ENCODE data around the gene SBNO2. TPM values are rescaled to one million over a fixed set of nuclear protein-coding genes. Genes with fewer than 3 reads are reported as not detected.

SBNO2 gene
- total and polyA plus RNA-seq, 9 of the 15 experiments (the other 6 are each of a cell fraction or from before 2014, with no cell fraction given) = 0.01 to 46.2 (median 6.7) TPM

GRCh38 chr19:1112268-1113029 lies 61.6 kb downstream of the SBNO2 start:
- Histone ChIP-seq H3K4me3 (no peak overlapping the region), H3K9me1 (ENCODE audit: control insufficient read depth, insufficient read depth, low read length) (no peaks in the 10 kb centered on the region), H3K27me3 (ENCODE audit: control insufficient read depth in 2 of 2, insufficient read depth in 2 of 2, low read length in 2 of 2) (no peaks in the 10 kb centered on the region), H3K4me2 (ENCODE audit: insufficient read depth, low read length) (peak overlapping the region; percentile 53), H3K79me2 (ENCODE audit: control insufficient read depth, insufficient read depth, low read length) (peaks cover 3% of the 10 kb centered on the region; the same call in 1 of the 3 replicates), H3K36me3 (ENCODE audit: control insufficient read depth, insufficient read depth, low read length) (peaks cover 70% of the 10 kb centered on the region; the same call in 2 of the 3 replicates), H2AFZ (ENCODE audit: low read depth, low read length) (peak overlapping the region; percentile 62), H4K20me1 (replicated peaks; ENCODE audit: control insufficient read depth, insufficient read depth, low read length) (no peaks in the 10 kb centered on the region), H3K9ac (ENCODE audit: insufficient read depth in 1 of 2, low read depth in 2 of 2, low read length in 2 of 2) (peak overlapping the region; percentile 36 to 91), H3K4me1 (replicated peaks in 1 of 2; ENCODE audit: control insufficient read depth in 2 of 2, insufficient read depth in 2 of 2, low read length in 2 of 2) (peaks cover 9 to 83% of the 10 kb centered on the region in 2 experiments), H3K27ac (ENCODE audit: extremely low read depth, low read depth, low read length) (peak overlapping the region; percentile 78), H3K9me3 (replicated peaks; ENCODE audit: control insufficient read depth, insufficient read depth, low read depth, low read length) (no peaks in the 10 kb centered on the region)
- DNase-seq (ENCODE audit: extremely low read depth in 1 of 4, low spot score in 3 of 4) = peak; percentile 87 to 91 (median 88)
- FAIRE-seq = peak; percentile 51
- intact Hi-C loops (cut with micrococcal nuclease) (loop anchor here (2.0 to 5.0 kb wide), 2 partner anchors 80 to 128 kb away; partner anchors contain the start of gene ATP5F1D), in situ Hi-C loops (cut with MboI) (no loop called here)
- ATAC-seq = peak; percentile 88
- BruUV-seq (replicated peaks) = no TSS peak
- 32% methylated on average over 32 of the region's 71 CpGs for WGBS (ENCODE audit: insufficient coverage, low coverage, missing lambda C conversion rate)
- ChIA-PET POLR2A (interaction anchor here (0.7 to 2.3 kb wide), 7 partner anchors 9 to 156 kb away, joined by 3 to 14 read pairs (median 4); partner anchors contain the start of genes CIRBP and GPX4), CTCF (ENCODE audit: low intra/inter-chr PET ratio) (interaction anchor here (0.6 to 3.8 kb wide), 4 partner anchors 80 to 128 kb away, joined by 3 to 21 read pairs (median 14); partner anchors contain the start of gene ATP5F1D)
- TF ChIP-seq HNRNPL (IDR thresholded peaks at IDR 0.05; ENCODE audit: low read depth, low read length) = 0 out of 2 replicates have a peak, but pooled peaks have one; percentile 72
- TF ChIP-seq HNRNPH1 (optimal IDR thresholded peaks at IDR 0.05; ENCODE audit: low read depth, low read length) = no peak
- TF ChIP-seq NUFIP1 (IDR thresholded peaks at IDR 0.05; ENCODE audit: partially characterized antibody) = no peak
- TF ChIP-seq ZNF212 (CRISPR knock-in tag; IDR thresholded peaks at IDR 0.05) = no peak
- TF ChIP-seq MGA (IDR thresholded peaks at IDR 0.05) = peak; percentile 75
- TF ChIP-seq, protein P1, sequence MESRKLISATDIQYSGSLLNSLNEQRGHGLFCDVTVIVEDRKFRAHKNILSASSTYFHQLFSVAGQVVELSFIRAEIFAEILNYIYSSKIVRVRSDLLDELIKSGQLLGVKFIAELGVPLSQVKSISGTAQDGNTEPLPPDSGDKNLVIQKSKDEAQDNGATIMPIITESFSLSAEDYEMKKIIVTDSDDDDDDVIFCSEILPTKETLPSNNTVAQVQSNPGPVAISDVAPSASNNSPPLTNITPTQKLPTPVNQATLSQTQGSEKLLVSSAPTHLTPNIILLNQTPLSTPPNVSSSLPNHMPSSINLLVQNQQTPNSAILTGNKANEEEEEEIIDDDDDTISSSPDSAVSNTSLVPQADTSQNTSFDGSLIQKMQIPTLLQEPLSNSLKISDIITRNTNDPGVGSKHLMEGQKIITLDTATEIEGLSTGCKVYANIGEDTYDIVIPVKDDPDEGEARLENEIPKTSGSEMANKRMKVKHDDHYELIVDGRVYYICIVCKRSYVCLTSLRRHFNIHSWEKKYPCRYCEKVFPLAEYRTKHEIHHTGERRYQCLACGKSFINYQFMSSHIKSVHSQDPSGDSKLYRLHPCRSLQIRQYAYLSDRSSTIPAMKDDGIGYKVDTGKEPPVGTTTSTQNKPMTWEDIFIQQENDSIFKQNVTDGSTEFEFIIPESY (CRISPR knock-in tag; IDR thresholded peaks at IDR 0.05) = peak; percentile 78
